ENCODE measurements around the gene IPO11. TPM values are rescaled to one million over a fixed set of nuclear protein-coding genes. Genes with fewer than 3 reads are reported as not detected.
"Not testable (repeated sequence)": the region's sequence is repeated elsewhere in the genome, so short reads cannot be mapped to it uniquely, and the experiment has no call there.

The IPO11 gene
- total RNA-seq, 1 donor from 2014 or later = 41.0 TPM

- no peaks in the 10 kb centered on the region for H3K4me1 Mint-ChIP-seq (ENCODE audit: unreplicated experiment)
- peaks cover 21% of the 10 kb centered on the region for H3K36me3 Mint-ChIP-seq
- TF ChIP-seq CTCF (conservative IDR thresholded peaks at IDR 0.05) = no peak
- no peaks in the 10 kb centered on the region for H3K9me3 Mint-ChIP-seq
- no peaks in the 10 kb centered on the region for H3K27me3 Mint-ChIP-seq
- H3K27ac Mint-ChIP-seq = no peak overlapping the region
- no peak for DNase-seq (ENCODE audit: extremely low spot score, unreplicated experiment)
- H3K4me3 Mint-ChIP-seq = no peak overlapping the region
Measured at GRCh38 chr5:62499756-62500155, 87.2 kb downstream of the IPO11 start.

GRCh38 chr5:62502456-62503101, 90.0 kb downstream of the IPO11 start:
- Mint-ChIP-seq H3K27me3 (no peaks in the 10 kb centered on the region), H3K9me3 (no peaks in the 10 kb centered on the region), H3K27ac (no peak overlapping the region), H3K4me3 (no peak overlapping the region), H3K4me1 (ENCODE audit: unreplicated experiment) (no peaks in the 10 kb centered on the region), H3K36me3 (peaks cover 16% of the 10 kb centered on the region)
- no peak for TF ChIP-seq CTCF (conservative IDR thresholded peaks at IDR 0.05)
- no peak for DNase-seq (ENCODE audit: extremely low spot score, unreplicated experiment)

GRCh38 chr5:62504129-62504528, 91.6 kb downstream of the IPO11 start:
- no peak for DNase-seq (ENCODE audit: extremely low spot score, unreplicated experiment)
- Mint-ChIP-seq H3K36me3 (peaks cover 15% of the 10 kb centered on the region), H3K4me3 (no peak overlapping the region), H3K9me3 (no peaks in the 10 kb centered on the region), H3K4me1 (ENCODE audit: unreplicated experiment) (no peaks in the 10 kb centered on the region), H3K27me3 (no peaks in the 10 kb centered on the region), H3K27ac (no peak overlapping the region)
- TF ChIP-seq CTCF (conservative IDR thresholded peaks at IDR 0.05) = no peak

- no peak overlapping the region for H3K4me3 Mint-ChIP-seq
- H3K4me1 Mint-ChIP-seq (ENCODE audit: unreplicated experiment) = no peaks in the 10 kb centered on the region
Measured at GRCh38 chr5:62506659-62507460, 94.3 kb downstream of the IPO11 start.

GRCh38 chr5:62508760-62509159, 96.2 kb downstream of the IPO11 start:
- not testable (repeated sequence) for H3K4me3 Mint-ChIP-seq; H3K9me3 Mint-ChIP-seq; H3K27ac Mint-ChIP-seq; H3K27me3 Mint-ChIP-seq; DNase-seq (ENCODE audit: extremely low spot score, unreplicated experiment); H3K4me1 Mint-ChIP-seq (ENCODE audit: unreplicated experiment)
- peaks cover 21% of the 10 kb centered on the region for H3K36me3 Mint-ChIP-seq

More at GRCh38 chr5:62506659-62507460, 94.3 kb downstream of the IPO11 start:
- Mint-ChIP-seq H3K27ac (no peak overlapping the region), H3K9me3 (no peaks in the 10 kb centered on the region), H3K27me3 (no peaks in the 10 kb centered on the region), H3K36me3 (peaks cover 28% of the 10 kb centered on the region)
- DNase-seq (ENCODE audit: extremely low spot score, unreplicated experiment) = no peak
- no peak for TF ChIP-seq CTCF (conservative IDR thresholded peaks at IDR 0.05)

GRCh38 chr5:62509806-62510205, 97.2 kb downstream of the IPO11 start:
- no peak for TF ChIP-seq CTCF (conservative IDR thresholded peaks at IDR 0.05)
- no peaks in the 10 kb centered on the region for H3K9me3 Mint-ChIP-seq
- H3K4me1 Mint-ChIP-seq (ENCODE audit: unreplicated experiment) = no peaks in the 10 kb centered on the region
- no peaks in the 10 kb centered on the region for H3K27me3 Mint-ChIP-seq
- no peak for DNase-seq (ENCODE audit: extremely low spot score, unreplicated experiment)
- no peak overlapping the region for H3K4me3 Mint-ChIP-seq
- H3K27ac Mint-ChIP-seq = no peak overlapping the region
- peaks cover 21% of the 10 kb centered on the region for H3K36me3 Mint-ChIP-seq

- not testable (repeated sequence) for H3K27me3 Mint-ChIP-seq; H3K4me1 Mint-ChIP-seq (ENCODE audit: unreplicated experiment)
Measured at GRCh38 chr5:62513085-62513484, 100.5 kb downstream of the IPO11 start.

More at GRCh38 chr5:62513085-62513484, 100.5 kb downstream of the IPO11 start:
- not testable (repeated sequence) for H3K4me3 Mint-ChIP-seq; H3K27ac Mint-ChIP-seq; H3K9me3 Mint-ChIP-seq; DNase-seq (ENCODE audit: extremely low spot score, unreplicated experiment)
- peaks cover 26% of the 10 kb centered on the region for H3K36me3 Mint-ChIP-seq

All from type B pancreatic cell (in vitro differentiated cells).